Endometrium (tissue), 2 donors: Measurements from ENCODE around the gene SH2D7.
"Not testable (repeated sequence)": the region's sequence is repeated elsewhere in the genome, so short reads cannot be mapped to it uniquely, and the experiment has no call there.

Experiments used
- FAIRE-seq: peaks from 2 replicates; lab custom pipeline; 2012; peaks lifted over from hg19 to GRCh38; lab: Jason Lieb, UNC
- donor health status: control.
- donor health status: control.

Gene SH2D7

GRCh38 chr15:78146425-78147154, 54.2 kb downstream of the SH2D7 start:
- no peak for FAIRE-seq

- no peak for FAIRE-seq
These were observed 55.2 kb downstream of the SH2D7 start for GRCh38 chr15:78147566-78147965.

- no peak for FAIRE-seq
These were observed 56.2 kb downstream of the SH2D7 start for GRCh38 chr15:78148392-78149067.

- no peak for FAIRE-seq
These were observed 56.9 kb downstream of the SH2D7 start, which contains the start of gene IDH3A for GRCh38 chr15:78149068-78149804. TSS of gene IDH3A (plus strand) at chr15:78149362. CDS start at chr15:78149404, 42 bp downstream.

GRCh38 chr15:78149805-78150751, 57.7 kb downstream of the SH2D7 start:
- no peak for FAIRE-seq

GRCh38 chr15:78151075-78151474, 58.7 kb downstream of the SH2D7 start:
- not testable (repeated sequence) for FAIRE-seq
